Activated CD8-positive, alpha-beta memory T cell treated with anti-CD3 and anti-CD28 coated beads, Interleukin-2, amount 50 U/mL, for 1 hour (primary cell): ENCODE data around the gene GDF2.

Experiments
- DNase-seq: peaks from one replicate; pipeline ENCODE4 v3.0.0-alpha.2; 2020; ENCODE audit errors: extremely low read depth

GDF2 gene

GRCh38 chr10:47322300-47323061, at the start of gene GDF2:
GDF2 (plus strand) TSS chr10:47322454; CDS start chr10:47322669, 215 bp downstream.
- no peak for DNase-seq

GRCh38 chr10:47276071-47276470, 46.2 kb upstream of the GDF2 start:
- DNase-seq, result no peak

GRCh38 chr10:47276576-47277351, 45.5 kb upstream of the GDF2 start:
- no peak for DNase-seq

GRCh38 chr10:47277352-47278151, 44.7 kb upstream of the GDF2 start:
- peak; percentile 23 for DNase-seq

- DNase-seq, result no peak
Measured at GRCh38 chr10:47278152-47278473, 44.1 kb upstream of the GDF2 start.

- DNase-seq, result no peak
Measured at GRCh38 chr10:47278720-47279119, 43.5 kb upstream of the GDF2 start.

GRCh38 chr10:47279276-47279675, 43.0 kb upstream of the GDF2 start:
- DNase-seq, result no peak

GRCh38 chr10:47282005-47282656, 40.1 kb upstream of the GDF2 start:
- DNase-seq, result no peak

GRCh38 chr10:47282657-47283018, 39.6 kb upstream of the GDF2 start:
- no peak for DNase-seq

GRCh38 chr10:47283101-47283630, 39.1 kb upstream of the GDF2 start:
- no peak for DNase-seq

- DNase-seq, result no peak
Measured at GRCh38 chr10:47283848-47284247, 38.4 kb upstream of the GDF2 start.

GRCh38 chr10:47285381-47286115, 36.7 kb upstream of the GDF2 start:
- DNase-seq, result no peak

- DNase-seq, result no peak
Measured at GRCh38 chr10:47286116-47286505, 36.1 kb upstream of the GDF2 start.

- no peak for DNase-seq
Measured at GRCh38 chr10:47286591-47287315, 35.5 kb upstream of the GDF2 start.

GRCh38 chr10:47287365-47287802, 34.9 kb upstream of the GDF2 start:
- DNase-seq, result no peak

GRCh38 chr10:47287805-47288204, 34.4 kb upstream of the GDF2 start:
- DNase-seq, result no peak

GRCh38 chr10:47288236-47288635, 34.0 kb upstream of the GDF2 start:
- no peak for DNase-seq

GRCh38 chr10:47288916-47289495, 33.2 kb upstream of the GDF2 start:
- DNase-seq, result no peak

GRCh38 chr10:47289921-47290320, 32.3 kb upstream of the GDF2 start:
- DNase-seq, result no peak

- DNase-seq, result no peak
Measured at GRCh38 chr10:47290338-47290737, 31.9 kb upstream of the GDF2 start.
